ENCODE data around the gene PPP6R3. TPM values are rescaled to one million over a fixed set of nuclear protein-coding genes. Genes with fewer than 3 reads are reported as not detected.

PPP6R3 gene
- polyA plus RNA-seq, 1 experiment: 58.5 TPM

- ChIA-PET CTCF (interaction anchor here (1.1 kb wide), 1 partner anchor 183 kb away, joined by 4 read pairs; no protein-coding TSS in a partner anchor), POLR2A (interaction anchor here (0.6 kb wide), 1 partner anchor 41 kb away, joined by 3 read pairs; no protein-coding TSS in a partner anchor)
- no peaks in the 10 kb centered on the region; the same call in 1 of the 2 replicates for H3K9me3 ChIP-seq (ENCODE audit: control insufficient read depth, insufficient read depth, low read length)
- no peak overlapping the region for H3K4me3 ChIP-seq (ENCODE audit: low read depth, low read length)
- no peak overlapping the region for H3K27ac ChIP-seq (ENCODE audit: low read depth, low read length)
- no peaks in the 10 kb centered on the region for H3K27me3 ChIP-seq (ENCODE audit: control insufficient read depth, insufficient read depth, low read length)
- TF ChIP-seq CTCF (IDR thresholded peaks at IDR 0.05; ENCODE audit: low read depth, low read length): no peak
- no peak for DNase-seq (ENCODE audit: low read depth, low spot score)
These were observed 21.0 kb upstream of the PPP6R3 start for GRCh38 chr11:68439355-68440065.

DNA sequence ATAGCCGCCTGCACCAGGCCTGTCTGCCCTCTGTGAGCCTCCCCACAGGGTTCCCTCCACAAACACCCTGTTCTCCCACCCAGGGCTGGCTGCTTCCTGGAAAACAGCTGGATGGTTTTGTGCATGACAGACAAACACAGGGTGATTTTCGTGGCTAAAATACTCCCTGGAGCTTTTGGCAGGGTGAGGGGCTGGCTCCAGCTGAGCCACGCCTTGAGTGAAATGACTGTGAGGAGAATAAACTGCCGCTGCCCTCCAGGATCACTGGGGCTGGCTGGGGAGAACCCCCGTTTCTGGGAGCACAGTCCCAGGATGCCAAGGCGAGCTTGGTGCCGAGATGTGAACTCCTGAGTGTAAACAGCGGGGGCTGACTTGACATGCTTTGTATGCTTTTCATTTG is 20.3 kb upstream of the PPP6R3 start:
- CTCF ChIA-PET: interaction anchor here (1.1 kb wide), 1 partner anchor 183 kb away, joined by 4 read pairs; no protein-coding TSS in a partner anchor
- Histone ChIP-seq H3K4me3 (ENCODE audit: low read depth, low read length) (no peak overlapping the region), H3K9me3 (ENCODE audit: control insufficient read depth, insufficient read depth, low read length) (no peaks in the 10 kb centered on the region; the same call in 1 of the 2 replicates), H3K27ac (ENCODE audit: low read depth, low read length) (no peak overlapping the region), H3K27me3 (ENCODE audit: control insufficient read depth, insufficient read depth, low read length) (no peaks in the 10 kb centered on the region)
- DNase-seq (ENCODE audit: low read depth, low spot score): no peak
- no peak for TF ChIP-seq CTCF (IDR thresholded peaks at IDR 0.05; ENCODE audit: low read depth, low read length)
- POLR2A ChIA-PET: no interaction called here

GRCh38 chr11:68441466-68442230 is 18.9 kb upstream of the PPP6R3 start:
- Histone ChIP-seq H3K27ac (ENCODE audit: low read depth, low read length) (no peak overlapping the region), H3K9me3 (ENCODE audit: control insufficient read depth, insufficient read depth, low read length) (no peaks in the 10 kb centered on the region; the same call in 1 of the 2 replicates), H3K27me3 (ENCODE audit: control insufficient read depth, insufficient read depth, low read length) (no peaks in the 10 kb centered on the region), H3K4me3 (ENCODE audit: low read depth, low read length) (no peak overlapping the region)
- no peak for TF ChIP-seq CTCF (IDR thresholded peaks at IDR 0.05; ENCODE audit: low read depth, low read length)
- DNase-seq (ENCODE audit: low read depth, low spot score): no peak
- POLR2A ChIA-PET: interaction anchor here (0.6 kb wide), 1 partner anchor 889 kb away, joined by 3 read pairs; no protein-coding TSS in a partner anchor
- CTCF ChIA-PET: interaction anchor here (0.9 kb wide), 1 partner anchor 108 kb away, joined by 3 read pairs; no protein-coding TSS in a partner anchor

DNA sequence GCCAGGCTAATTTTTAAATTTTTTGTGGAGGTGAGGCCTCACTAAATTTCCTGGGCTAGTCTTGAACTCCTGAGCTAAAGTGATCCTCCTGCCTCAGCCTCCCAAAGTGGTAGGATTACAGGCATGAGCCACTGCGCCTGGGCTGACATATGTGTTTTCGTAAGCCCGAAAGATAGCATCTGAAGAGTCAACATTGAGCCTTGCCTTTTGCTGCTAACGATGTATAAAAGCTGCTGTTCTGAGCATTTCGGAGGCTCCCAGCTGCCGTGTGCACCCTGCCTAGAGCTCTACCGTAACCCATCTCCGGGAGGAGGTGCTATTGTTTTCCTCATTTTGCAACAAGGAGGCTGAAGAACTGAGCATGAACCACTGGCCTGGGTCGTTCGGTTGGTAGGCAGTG is 18.1 kb upstream of the PPP6R3 start:
- no peaks in the 10 kb centered on the region for H3K27me3 ChIP-seq (ENCODE audit: control insufficient read depth, insufficient read depth, low read length)
- no peak overlapping the region for H3K4me3 ChIP-seq (ENCODE audit: low read depth, low read length)
- DNase-seq (ENCODE audit: low read depth, low spot score): no peak
- no peak overlapping the region for H3K27ac ChIP-seq (ENCODE audit: low read depth, low read length)
- ChIA-PET POLR2A (no interaction called here), CTCF (no interaction called here)
- TF ChIP-seq CTCF (IDR thresholded peaks at IDR 0.05; ENCODE audit: low read depth, low read length): no peak
- no peaks in the 10 kb centered on the region; the same call in 1 of the 2 replicates for H3K9me3 ChIP-seq (ENCODE audit: control insufficient read depth, insufficient read depth, low read length)

DNA sequence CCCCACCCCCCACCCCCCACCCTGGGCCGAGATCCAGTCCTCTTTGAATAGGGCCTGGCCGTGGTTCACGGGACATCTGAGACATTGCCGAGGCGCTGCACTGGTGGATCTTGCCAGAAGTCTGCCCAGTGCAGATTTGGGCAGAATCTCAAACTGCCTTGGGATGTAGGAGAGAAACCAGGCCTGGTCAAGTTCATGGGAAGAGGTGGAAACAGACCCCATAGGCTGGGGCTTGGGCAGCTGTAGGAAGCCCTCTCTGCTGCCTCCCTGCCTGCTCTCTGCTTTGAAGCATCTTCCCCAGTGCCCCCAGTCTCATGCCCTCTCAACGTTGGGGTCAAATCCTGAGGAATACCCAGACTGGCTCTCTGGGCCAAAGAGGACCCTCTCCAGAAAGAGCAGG is 16.0 kb upstream of the PPP6R3 start:
- ChIA-PET POLR2A (no interaction called here), CTCF (no interaction called here)
- Histone ChIP-seq H3K27me3 (ENCODE audit: control insufficient read depth, insufficient read depth, low read length) (no peaks in the 10 kb centered on the region), H3K4me3 (ENCODE audit: low read depth, low read length) (no peak overlapping the region), H3K27ac (ENCODE audit: low read depth, low read length) (no peak overlapping the region), H3K9me3 (ENCODE audit: control insufficient read depth, insufficient read depth, low read length) (no peaks in the 10 kb centered on the region; the same call in 1 of the 2 replicates)
- no peak for DNase-seq (ENCODE audit: low read depth, low spot score)
- TF ChIP-seq CTCF (IDR thresholded peaks at IDR 0.05; ENCODE audit: low read depth, low read length): no peak

Data from AG04450 (cell line).